Choroid plexus epithelial cell (primary cell): ENCODE results near the gene NEU1.

ENCODE experiments used
- DNase-seq: peaks from one replicate; pipeline ENCODE4 v3.0.0-alpha.2; 2010; ENCODE audit warnings: low read depth
- H3K4me3 ChIP-seq: 2 replicates; pipeline ENCODE4 v1.5.1; 2011; ENCODE audit warnings: low read depth, mild to moderate bottlenecking, control low read depth, low read length, moderate library complexity
- CTCF ChIP-seq: conservative IDR thresholded peaks from 2 replicates; pipeline ENCODE4 v1.5.1; 2011; ENCODE audit warnings: low read depth, mild to moderate bottlenecking, control low read depth, inconsistent platforms, low read length, moderate library complexity

Gene NEU1

DNA sequence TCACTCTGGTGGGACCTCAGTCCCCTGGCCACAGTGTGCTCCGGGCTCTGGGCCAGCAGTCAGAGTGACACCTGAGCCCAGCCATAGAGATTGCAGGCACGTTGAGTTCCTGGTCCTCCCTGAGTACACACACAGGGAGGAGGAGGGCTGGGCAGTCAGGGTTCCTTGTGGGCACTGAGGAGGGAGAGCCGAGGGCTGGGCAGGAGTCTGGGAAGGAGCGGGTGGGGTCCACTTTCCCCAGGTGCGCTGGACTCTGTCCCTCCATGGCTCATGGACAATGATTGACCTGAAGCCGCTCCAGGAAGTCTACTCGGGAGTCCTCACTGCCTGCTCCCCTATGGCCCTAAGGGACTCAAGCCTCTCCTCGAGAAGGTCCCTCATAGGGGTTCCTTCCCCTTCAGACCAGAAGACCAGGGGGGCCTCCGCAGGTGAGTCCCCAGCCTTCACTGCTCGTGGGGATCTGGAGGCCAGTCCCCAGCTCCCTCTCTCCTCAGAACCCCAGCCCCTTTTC lies 15.1 kb upstream of the NEU1 start:
- DNase-seq, result no peak
- TF ChIP-seq CTCF, result no peak
- no peak overlapping the region for H3K4me3 ChIP-seq

DNA sequence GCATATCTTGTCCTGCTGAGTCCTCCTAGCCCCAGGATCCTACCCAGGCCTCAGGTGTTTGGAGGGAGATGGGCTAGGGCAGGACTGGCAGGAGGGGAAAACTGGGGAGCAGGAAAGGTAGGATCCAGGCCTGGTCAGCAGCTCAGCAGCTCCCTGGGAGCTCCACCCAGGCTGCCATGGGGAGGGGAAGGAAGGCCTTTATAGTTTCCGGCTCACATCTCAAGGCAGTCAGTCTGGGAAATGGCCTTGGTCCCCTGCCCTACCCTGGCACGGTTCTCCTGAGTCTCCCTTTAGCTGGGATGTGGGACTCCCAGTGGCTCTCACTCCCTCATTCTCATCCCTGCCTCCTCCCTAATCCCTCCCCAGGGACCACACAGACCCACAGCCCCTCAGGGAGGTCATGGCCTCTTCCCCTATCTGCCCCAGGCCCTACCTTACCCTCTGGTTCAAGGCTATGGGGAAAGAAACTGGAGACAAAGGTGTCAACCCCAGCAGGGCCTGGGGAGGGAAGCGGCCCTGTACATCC lies 14.6 kb upstream of the NEU1 start:
- no peak overlapping the region for H3K4me3 ChIP-seq
- DNase-seq, result no peak
- TF ChIP-seq CTCF, result no peak

DNA sequence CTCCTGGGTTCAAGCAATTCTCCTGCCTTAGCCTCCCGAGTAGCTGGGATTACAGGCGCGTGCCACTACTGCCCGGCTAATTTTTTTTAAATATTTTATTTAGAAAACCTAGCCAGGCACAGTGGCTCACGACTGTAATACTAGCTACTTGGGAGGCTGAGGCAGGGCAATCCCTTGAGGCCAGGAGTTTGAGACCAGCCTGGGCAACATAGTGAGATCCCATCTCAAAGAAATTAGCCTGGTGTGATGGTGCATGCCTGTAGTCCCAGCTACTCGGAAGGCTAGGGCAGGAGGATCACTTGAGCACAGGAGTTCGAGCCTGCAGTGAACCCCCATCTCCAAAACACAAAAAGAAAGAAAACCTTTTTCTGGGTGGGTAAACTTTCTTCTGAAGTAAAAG lies 13.7 kb upstream of the NEU1 start:
- no peak for DNase-seq
- H3K4me3 ChIP-seq, result no peak overlapping the region
- TF ChIP-seq CTCF, result no peak

GRCh38 chr6:31875877-31876276 lies 13.3 kb upstream of the NEU1 start:
- no peak for DNase-seq
- no peak overlapping the region for H3K4me3 ChIP-seq
- no peak for TF ChIP-seq CTCF

- TF ChIP-seq CTCF, result no peak
- H3K4me3 ChIP-seq, result no peak overlapping the region
- no peak for DNase-seq
These were observed 12.4 kb upstream of the NEU1 start for GRCh38 chr6:31874836-31875572.

- DNase-seq, result no peak
- no peak for TF ChIP-seq CTCF
- no peak overlapping the region for H3K4me3 ChIP-seq
These were observed 11.6 kb upstream of the NEU1 start for GRCh38 chr6:31874084-31874670.
